Activated CD4-positive, alpha-beta memory T cell treated with anti-CD3 and anti-CD28 coated beads, Interleukin-2, amount 10 ng/mL, durations not matched to agents 7 days and 5 days (primary cell): ENCODE results near the gene ADAMTSL2. TPM values are rescaled to one million over a fixed set of nuclear protein-coding genes. Genes with fewer than 3 reads are reported as not detected.

Experiments used
- CTCF ChIA-PET: fragments of 350-600 bp; sonication (Branson Sonifier 250); formaldehyde crosslinking; loops from one replicate; lab custom pipeline; 2021; ENCODE audit warnings: antibody characterized with exemption, inconsistent platforms; lab: Charles Lee
- POLR2A ChIA-PET: fragments of 350-600 bp; sonication (Branson Sonifier 250); formaldehyde crosslinking; loops from one replicate; lab custom pipeline; 2021; ENCODE audit warnings: antibody characterized with exemption; lab: Charles Lee
- DNase-seq: peaks from one replicate; pipeline ENCODE4 v3.0.0-alpha.2; 2020
- H3K27ac Mint-ChIP-seq: one replicate; pipeline ENCODE4 v1.8.0; 2021; ENCODE audit warnings: mild to moderate bottlenecking, mixed read lengths
- H3K27me3 Mint-ChIP-seq: one replicate; pipeline ENCODE4 v1.8.0; 2021; ENCODE audit warnings: mixed read lengths
- H3K36me3 Mint-ChIP-seq: one replicate; pipeline ENCODE4 v1.8.0; 2021; ENCODE audit warnings: low read depth, mixed read lengths
- H3K4me1 Mint-ChIP-seq: one replicate; pipeline ENCODE4 v1.8.0; 2021; ENCODE audit warnings: mixed read lengths
- H3K4me3 Mint-ChIP-seq: one replicate; pipeline ENCODE4 v1.8.0; 2021; ENCODE audit warnings: mild to moderate bottlenecking, mixed read lengths
- H3K9me3 Mint-ChIP-seq: one replicate; pipeline ENCODE4 v1.8.0; 2021; ENCODE audit warnings: mixed read lengths
- total RNA-seq, 2 experiments: library from RNA; stranded (reverse); gene quantifications; one replicate each; pipeline ENCODE4 v1.2.3, GENCODE V29; 2021

The ADAMTSL2 gene
- total RNA-seq, 2 experiments from 2014 or later: not detected

GRCh38 chr9:133605856-133606707 is 71.6 kb downstream of the ADAMTSL2 start:
- Mint-ChIP-seq H3K27me3 (peaks cover 21% of the 10 kb centered on the region), H3K4me1 (no peaks in the 10 kb centered on the region), H3K9me3 (no peaks in the 10 kb centered on the region), H3K36me3 (no peaks in the 10 kb centered on the region), H3K27ac (no peak overlapping the region), H3K4me3 (no peak overlapping the region)
- POLR2A ChIA-PET: no interaction called here
- DNase-seq: no peak
- CTCF ChIA-PET: no interaction called here

GRCh38 chr9:133606708-133607025 is 72.2 kb downstream of the ADAMTSL2 start:
- no peak overlapping the region for H3K4me3 Mint-ChIP-seq
- ChIA-PET CTCF (no interaction called here), POLR2A (no interaction called here)
- no peaks in the 10 kb centered on the region for H3K9me3 Mint-ChIP-seq
- no peaks in the 10 kb centered on the region for H3K4me1 Mint-ChIP-seq
- H3K27me3 Mint-ChIP-seq: peaks cover 23% of the 10 kb centered on the region
- no peak overlapping the region for H3K27ac Mint-ChIP-seq
- H3K36me3 Mint-ChIP-seq: no peaks in the 10 kb centered on the region
- no peak for DNase-seq

GRCh38 chr9:133607381-133607780 is 72.9 kb downstream of the ADAMTSL2 start:
- no peak overlapping the region for H3K4me3 Mint-ChIP-seq
- ChIA-PET CTCF (no interaction called here), POLR2A (no interaction called here)
- H3K4me1 Mint-ChIP-seq: no peaks in the 10 kb centered on the region
- H3K9me3 Mint-ChIP-seq: no peaks in the 10 kb centered on the region
- peaks cover 26% of the 10 kb centered on the region for H3K27me3 Mint-ChIP-seq
- H3K36me3 Mint-ChIP-seq: no peaks in the 10 kb centered on the region
- H3K27ac Mint-ChIP-seq: no peak overlapping the region
- no peak for DNase-seq

DNA sequence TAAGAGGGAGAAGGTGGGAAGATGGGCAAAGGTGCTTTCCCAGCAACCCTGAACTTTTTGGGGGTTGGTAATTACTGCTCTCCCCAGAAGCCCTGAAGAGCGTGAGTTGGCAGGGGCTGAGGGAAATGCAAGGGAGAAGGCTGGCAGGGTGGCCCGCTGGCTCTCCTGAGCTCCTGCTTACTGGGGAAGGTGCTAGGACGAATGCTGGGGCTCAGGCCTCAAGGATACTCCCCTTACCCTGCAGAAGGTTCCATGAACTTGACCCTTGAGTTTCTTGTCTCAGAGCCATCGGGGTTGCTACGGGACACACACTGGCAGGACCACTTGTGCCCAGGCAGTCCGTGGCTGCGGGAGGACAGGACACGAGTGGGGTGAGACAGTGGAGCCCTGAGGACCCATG is 73.5 kb downstream of the ADAMTSL2 start:
- POLR2A ChIA-PET: no interaction called here
- H3K9me3 Mint-ChIP-seq: no peaks in the 10 kb centered on the region
- no peaks in the 10 kb centered on the region for H3K36me3 Mint-ChIP-seq
- CTCF ChIA-PET: no interaction called here
- no peak for DNase-seq
- H3K27me3 Mint-ChIP-seq: peaks cover 26% of the 10 kb centered on the region
- H3K4me3 Mint-ChIP-seq: no peak overlapping the region
- no peaks in the 10 kb centered on the region for H3K4me1 Mint-ChIP-seq
- no peak overlapping the region for H3K27ac Mint-ChIP-seq

- H3K27me3 Mint-ChIP-seq: peaks cover 30% of the 10 kb centered on the region
- CTCF ChIA-PET: no interaction called here
- DNase-seq: no peak
- POLR2A ChIA-PET: no interaction called here
- H3K36me3 Mint-ChIP-seq: no peaks in the 10 kb centered on the region
- no peaks in the 10 kb centered on the region for H3K4me1 Mint-ChIP-seq
- no peaks in the 10 kb centered on the region for H3K9me3 Mint-ChIP-seq
- no peak overlapping the region for H3K4me3 Mint-ChIP-seq
- no peak overlapping the region for H3K27ac Mint-ChIP-seq
Measured at GRCh38 chr9:133608382-133608781, 73.9 kb downstream of the ADAMTSL2 start.

- H3K9me3 Mint-ChIP-seq: no peaks in the 10 kb centered on the region
- POLR2A ChIA-PET: no interaction called here
- H3K27ac Mint-ChIP-seq: no peak overlapping the region
- peaks cover 30% of the 10 kb centered on the region for H3K27me3 Mint-ChIP-seq
- H3K4me3 Mint-ChIP-seq: no peak overlapping the region
- CTCF ChIA-PET: no interaction called here
- H3K36me3 Mint-ChIP-seq: no peaks in the 10 kb centered on the region
- no peaks in the 10 kb centered on the region for H3K4me1 Mint-ChIP-seq
- no peak for DNase-seq
Measured at GRCh38 chr9:133608889-133609288, 74.4 kb downstream of the ADAMTSL2 start.

DNA sequence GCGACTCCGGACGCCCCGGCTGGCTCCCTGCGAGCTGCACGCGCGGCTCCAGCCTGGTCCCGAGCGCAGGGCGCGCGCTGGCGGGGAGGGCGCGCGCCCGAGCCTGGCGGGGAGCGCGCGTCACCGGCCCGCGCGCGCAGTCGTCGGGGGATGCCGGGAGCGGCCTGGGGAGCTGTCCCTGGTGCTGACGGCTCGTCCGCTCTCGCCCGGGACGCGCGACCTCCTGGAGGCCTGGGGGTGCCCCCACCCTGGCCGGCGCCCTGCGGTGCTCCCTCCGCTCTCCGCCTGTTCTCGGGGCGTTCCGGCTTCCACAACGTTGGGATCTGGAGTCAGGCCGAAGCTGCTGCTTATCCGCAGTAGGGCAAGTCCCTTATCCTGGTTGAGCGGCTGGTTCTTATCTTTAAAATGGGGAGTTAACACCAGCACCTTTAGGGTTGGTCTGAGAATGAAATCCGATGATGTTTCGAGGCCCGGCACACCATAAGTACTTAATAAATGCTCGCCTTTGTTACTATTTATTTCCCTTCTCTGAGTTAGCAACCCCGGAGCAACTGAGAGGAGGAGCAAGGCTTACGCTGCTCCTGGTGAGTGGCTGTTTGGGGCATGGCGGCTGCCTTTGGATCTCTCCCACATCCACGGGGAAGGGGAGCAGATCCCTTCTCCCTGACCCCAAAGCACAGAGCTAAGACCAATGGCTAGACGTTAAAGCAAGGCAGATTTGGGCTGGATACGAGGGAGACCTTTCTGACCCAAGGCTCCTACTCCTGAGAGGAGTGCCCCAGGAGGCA is 75.0 kb downstream of the ADAMTSL2 start, which contains the start of gene FAM163B:
FAM163B (minus strand) TSS at position 79 of the 788 bp plus-strand sequence. CDS start 29,166 bp downstream, outside the sequence.
- ChIA-PET CTCF (no interaction called here), POLR2A (no interaction called here)
- Mint-ChIP-seq H3K9me3 (no peaks in the 10 kb centered on the region), H3K27ac (no peak within 1 kb of the TSS), H3K4me1 (no peaks in the 10 kb centered on the region), H3K27me3 (peaks cover 30% of the 10 kb centered on the region), H3K4me3 (no peak within 1 kb of the TSS), H3K36me3 (no peaks in the 10 kb centered on the region)
- no peak for DNase-seq

- no peaks in the 10 kb centered on the region for H3K4me1 Mint-ChIP-seq
- ChIA-PET CTCF (no interaction called here), POLR2A (no interaction called here)
- no peak overlapping the region for H3K4me3 Mint-ChIP-seq
- no peak overlapping the region for H3K27ac Mint-ChIP-seq
- H3K27me3 Mint-ChIP-seq: peaks cover 33% of the 10 kb centered on the region
- no peaks in the 10 kb centered on the region for H3K9me3 Mint-ChIP-seq
- no peaks in the 10 kb centered on the region for H3K36me3 Mint-ChIP-seq
- DNase-seq: no peak
Measured at GRCh38 chr9:133610845-133611244, 76.3 kb downstream of the ADAMTSL2 start.

DNA sequence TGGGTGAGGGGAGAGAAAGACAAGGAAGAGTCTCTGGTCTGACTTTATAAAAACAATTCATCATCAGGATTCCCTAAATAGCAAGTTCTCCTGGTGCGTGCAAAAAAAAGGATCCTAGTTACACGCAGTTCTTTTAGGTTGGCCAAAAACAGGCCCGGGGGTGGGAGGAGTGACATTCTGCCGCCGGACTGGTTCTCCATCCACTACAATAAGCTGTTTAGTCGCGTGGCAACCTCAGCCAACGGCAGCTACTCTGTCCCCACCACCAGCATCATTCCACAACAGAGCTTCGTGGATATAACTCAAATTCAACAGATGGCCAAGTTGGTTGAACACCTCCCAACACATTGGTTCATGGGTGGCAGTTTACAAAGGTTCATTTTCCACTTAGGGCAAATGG is 77.5 kb downstream of the ADAMTSL2 start:
- Mint-ChIP-seq H3K4me1 (no peaks in the 10 kb centered on the region), H3K27ac (no peak overlapping the region), H3K9me3 (no peaks in the 10 kb centered on the region), H3K4me3 (no peak overlapping the region), H3K36me3 (no peaks in the 10 kb centered on the region), H3K27me3 (peaks cover 31% of the 10 kb centered on the region)
- POLR2A ChIA-PET: no interaction called here
- CTCF ChIA-PET: no interaction called here
- no peak for DNase-seq

DNA sequence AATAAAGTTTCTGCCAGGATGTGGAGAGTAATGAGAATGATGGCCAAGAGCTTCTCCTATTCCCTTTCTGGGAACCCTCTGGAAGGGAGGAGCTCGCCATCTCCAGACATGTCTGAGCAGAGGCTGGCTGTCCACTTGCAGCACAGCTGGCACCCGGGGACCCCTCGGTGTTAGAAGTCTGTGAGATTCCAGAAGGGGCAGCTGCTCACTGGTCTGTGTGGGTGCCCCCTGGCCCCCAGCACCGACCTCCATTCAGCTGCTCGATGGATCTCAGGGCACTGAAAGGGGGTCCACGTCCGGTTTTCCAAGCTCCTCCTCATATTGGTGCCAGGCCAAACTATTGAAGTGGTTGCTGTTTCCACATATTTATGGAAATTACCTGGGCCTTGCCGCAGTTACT is 78.3 kb downstream of the ADAMTSL2 start:
- CTCF ChIA-PET: no interaction called here

DNA sequence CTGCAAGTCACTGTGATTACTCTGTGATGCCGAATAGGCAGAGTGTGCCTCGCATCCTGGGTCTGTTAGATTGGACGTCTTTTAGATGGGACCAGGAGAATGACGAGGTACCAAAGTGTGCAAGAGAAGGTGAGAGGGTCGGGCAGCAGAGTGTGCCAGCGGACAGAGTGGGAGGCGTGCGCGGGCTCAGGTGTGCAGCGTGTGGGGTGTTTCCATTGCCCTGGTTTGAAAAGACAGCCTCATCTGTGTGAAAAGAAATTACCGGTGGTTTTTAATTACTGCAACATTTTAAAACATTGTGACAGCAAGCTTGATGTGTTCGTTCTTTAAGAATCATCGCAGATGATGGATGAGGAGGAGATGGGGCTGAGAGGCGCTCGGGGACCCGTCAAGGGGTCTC is 78.9 kb downstream of the ADAMTSL2 start:
- ChIA-PET CTCF (no interaction called here), POLR2A (no interaction called here)
- no peak overlapping the region for H3K4me3 Mint-ChIP-seq
- no peaks in the 10 kb centered on the region for H3K36me3 Mint-ChIP-seq
- DNase-seq: no peak
- H3K4me1 Mint-ChIP-seq: no peaks in the 10 kb centered on the region
- no peaks in the 10 kb centered on the region for H3K9me3 Mint-ChIP-seq
- H3K27ac Mint-ChIP-seq: no peak overlapping the region
- peaks cover 31% of the 10 kb centered on the region for H3K27me3 Mint-ChIP-seq

More for the DNA sequence above, 78.3 kb downstream of the ADAMTSL2 start:
- Mint-ChIP-seq H3K4me3 (no peak overlapping the region), H3K27me3 (peaks cover 31% of the 10 kb centered on the region), H3K27ac (no peak overlapping the region), H3K4me1 (no peaks in the 10 kb centered on the region), H3K9me3 (no peaks in the 10 kb centered on the region), H3K36me3 (no peaks in the 10 kb centered on the region)
- POLR2A ChIA-PET: no interaction called here
- no peak for DNase-seq

DNA sequence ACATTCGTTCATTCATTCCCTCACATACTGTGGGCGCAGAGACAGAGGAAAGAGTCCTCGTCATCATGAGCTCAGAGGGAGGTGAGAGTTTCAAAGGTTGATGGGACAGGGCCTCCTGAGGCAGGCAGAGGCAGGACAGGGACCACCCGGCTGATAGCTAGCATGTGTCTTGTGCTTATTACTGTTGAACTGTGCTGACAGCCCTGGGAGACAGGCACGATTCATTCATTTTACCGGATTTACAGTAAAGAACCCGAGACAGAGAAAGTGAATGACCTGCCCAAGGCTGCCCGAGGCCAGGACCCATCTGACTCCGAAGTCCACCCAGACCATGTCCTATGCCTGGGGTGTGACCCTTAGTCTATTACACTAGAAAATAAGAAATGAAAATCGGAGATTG is 79.6 kb downstream of the ADAMTSL2 start:
- ChIA-PET CTCF (no interaction called here), POLR2A (no interaction called here)
- no peaks in the 10 kb centered on the region for H3K4me1 Mint-ChIP-seq
- H3K36me3 Mint-ChIP-seq: no peaks in the 10 kb centered on the region
- H3K27ac Mint-ChIP-seq: no peak overlapping the region
- no peak overlapping the region for H3K4me3 Mint-ChIP-seq
- DNase-seq: no peak
- no peaks in the 10 kb centered on the region for H3K9me3 Mint-ChIP-seq
- H3K27me3 Mint-ChIP-seq: peaks cover 30% of the 10 kb centered on the region

- Mint-ChIP-seq H3K27me3 (peaks cover 27% of the 10 kb centered on the region), H3K9me3 (no peaks in the 10 kb centered on the region), H3K36me3 (no peaks in the 10 kb centered on the region), H3K27ac (no peak overlapping the region), H3K4me3 (no peak overlapping the region), H3K4me1 (peaks cover 3% of the 10 kb centered on the region)
- POLR2A ChIA-PET: no interaction called here
- no peak for DNase-seq
- CTCF ChIA-PET: no interaction called here
Measured at GRCh38 chr9:133614678-133615077, 80.2 kb downstream of the ADAMTSL2 start.
